ENCODE results near the gene ATRAID. TPM values are rescaled to one million over a fixed set of nuclear protein-coding genes. Genes with fewer than 3 reads are reported as not detected.

The ATRAID gene
- total RNA-seq, 1 donor from 2014 or later: 58.8 TPM

DNA sequence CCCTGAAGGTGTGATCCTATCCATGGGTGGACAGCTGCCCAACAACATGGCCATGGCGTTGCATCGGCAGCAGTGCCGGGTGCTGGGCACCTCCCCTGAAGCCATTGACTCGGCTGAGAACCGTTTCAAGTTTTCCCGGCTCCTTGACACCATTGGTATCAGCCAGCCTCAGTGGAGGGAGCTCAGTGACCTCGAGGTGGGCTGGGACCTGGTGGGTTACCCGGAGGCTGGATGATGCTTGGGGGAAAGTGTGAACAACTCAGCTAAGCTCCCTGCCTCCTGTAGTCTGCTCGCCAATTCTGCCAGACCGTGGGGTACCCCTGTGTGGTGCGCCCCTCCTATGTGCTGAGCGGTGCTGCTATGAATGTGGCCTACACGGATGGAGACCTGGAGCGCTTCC is 21.5 kb downstream of the ATRAID start:
- no peaks in the 10 kb centered on the region for H3K4me1 Mint-ChIP-seq (ENCODE audit: low read depth, unreplicated experiment)
- peaks cover 2% of the 10 kb centered on the region for H3K27me3 Mint-ChIP-seq (ENCODE audit: unreplicated experiment)
- TF ChIP-seq, protein P1, sequence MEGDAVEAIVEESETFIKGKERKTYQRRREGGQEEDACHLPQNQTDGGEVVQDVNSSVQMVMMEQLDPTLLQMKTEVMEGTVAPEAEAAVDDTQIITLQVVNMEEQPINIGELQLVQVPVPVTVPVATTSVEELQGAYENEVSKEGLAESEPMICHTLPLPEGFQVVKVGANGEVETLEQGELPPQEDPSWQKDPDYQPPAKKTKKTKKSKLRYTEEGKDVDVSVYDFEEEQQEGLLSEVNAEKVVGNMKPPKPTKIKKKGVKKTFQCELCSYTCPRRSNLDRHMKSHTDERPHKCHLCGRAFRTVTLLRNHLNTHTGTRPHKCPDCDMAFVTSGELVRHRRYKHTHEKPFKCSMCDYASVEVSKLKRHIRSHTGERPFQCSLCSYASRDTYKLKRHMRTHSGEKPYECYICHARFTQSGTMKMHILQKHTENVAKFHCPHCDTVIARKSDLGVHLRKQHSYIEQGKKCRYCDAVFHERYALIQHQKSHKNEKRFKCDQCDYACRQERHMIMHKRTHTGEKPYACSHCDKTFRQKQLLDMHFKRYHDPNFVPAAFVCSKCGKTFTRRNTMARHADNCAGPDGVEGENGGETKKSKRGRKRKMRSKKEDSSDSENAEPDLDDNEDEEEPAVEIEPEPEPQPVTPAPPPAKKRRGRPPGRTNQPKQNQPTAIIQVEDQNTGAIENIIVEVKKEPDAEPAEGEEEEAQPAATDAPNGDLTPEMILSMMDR (IDR thresholded peaks at IDR 0.05; ENCODE audit: partially characterized antibody, unreplicated experiment): no peak
- H3K27ac Mint-ChIP-seq (ENCODE audit: unreplicated experiment): no peak overlapping the region
- H3K9me3 Mint-ChIP-seq (ENCODE audit: unreplicated experiment): peaks cover 2% of the 10 kb centered on the region
- peaks cover 13% of the 10 kb centered on the region for H3K36me3 Mint-ChIP-seq (ENCODE audit: unreplicated experiment)
- DNase-seq: no peak
- H3K4me3 Mint-ChIP-seq (ENCODE audit: unreplicated experiment): no peak overlapping the region

DNA sequence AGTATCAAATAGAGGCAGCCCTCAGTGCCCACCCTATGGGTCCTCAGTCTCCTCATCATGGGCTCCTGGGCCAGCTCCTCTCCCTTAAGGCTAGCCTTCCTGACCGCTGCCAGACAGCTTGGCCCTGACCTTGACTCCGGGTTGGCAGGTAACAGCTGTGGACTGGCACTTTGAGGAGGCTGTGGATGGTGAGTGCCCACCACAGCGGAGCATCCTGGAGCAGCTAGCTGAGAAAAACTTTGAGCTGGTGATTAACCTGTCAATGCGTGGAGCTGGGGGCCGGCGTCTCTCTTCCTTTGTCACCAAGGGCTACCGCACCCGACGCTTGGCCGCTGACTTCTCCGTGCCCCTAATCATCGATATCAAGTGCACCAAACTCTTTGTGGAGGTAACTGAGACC is 24.3 kb downstream of the ATRAID start:
- Mint-ChIP-seq H3K27ac (ENCODE audit: unreplicated experiment) (no peak overlapping the region), H3K27me3 (ENCODE audit: unreplicated experiment) (peaks cover 2% of the 10 kb centered on the region), H3K9me3 (ENCODE audit: unreplicated experiment) (peaks cover 2% of the 10 kb centered on the region), H3K36me3 (ENCODE audit: unreplicated experiment) (peaks cover 13% of the 10 kb centered on the region), H3K4me1 (ENCODE audit: low read depth, unreplicated experiment) (no peaks in the 10 kb centered on the region), H3K4me3 (ENCODE audit: unreplicated experiment) (no peak overlapping the region)
- TF ChIP-seq, protein P1 (IDR thresholded peaks at IDR 0.05; ENCODE audit: partially characterized antibody, unreplicated experiment): no peak
- DNase-seq: no peak

- no peak for DNase-seq
- TF ChIP-seq, protein P1 (IDR thresholded peaks at IDR 0.05; ENCODE audit: partially characterized antibody, unreplicated experiment): no peak
- Mint-ChIP-seq H3K36me3 (ENCODE audit: unreplicated experiment) (peaks cover 13% of the 10 kb centered on the region), H3K27ac (ENCODE audit: unreplicated experiment) (no peak overlapping the region), H3K4me3 (ENCODE audit: unreplicated experiment) (no peak overlapping the region), H3K27me3 (ENCODE audit: unreplicated experiment) (peaks cover 2% of the 10 kb centered on the region), H3K4me1 (ENCODE audit: low read depth, unreplicated experiment) (no peaks in the 10 kb centered on the region), H3K9me3 (ENCODE audit: unreplicated experiment) (peaks cover 2% of the 10 kb centered on the region)
These were observed 24.8 kb downstream of the ATRAID start for GRCh38 chr2:27236626-27237025.

DNA sequence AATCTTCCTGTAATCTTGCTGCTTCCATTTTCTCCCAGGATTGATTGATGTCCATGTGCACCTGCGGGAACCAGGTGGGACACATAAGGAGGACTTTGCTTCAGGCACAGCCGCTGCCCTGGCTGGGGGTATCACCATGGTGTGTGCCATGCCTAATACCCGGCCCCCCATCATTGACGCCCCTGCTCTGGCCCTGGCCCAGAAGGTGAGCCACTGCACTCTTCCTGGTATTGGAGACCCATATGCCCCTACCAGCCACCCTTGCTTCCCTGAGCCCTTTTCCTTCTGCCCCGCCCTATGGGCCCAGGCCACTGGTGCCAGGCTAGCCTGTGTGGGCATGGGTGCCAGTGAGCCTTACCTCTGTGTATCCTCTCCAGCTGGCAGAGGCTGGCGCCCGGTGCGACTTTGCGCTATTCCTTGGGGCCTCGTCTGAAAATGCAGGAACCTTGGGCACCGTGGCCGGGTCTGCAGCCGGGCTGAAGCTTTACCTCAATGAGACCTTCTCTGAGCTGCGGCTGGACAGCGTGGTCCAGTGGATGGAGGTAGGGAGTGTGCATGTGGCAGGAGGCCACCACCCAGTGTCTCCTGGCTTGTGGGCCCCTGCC is 25.6 kb downstream of the ATRAID start:
- Mint-ChIP-seq H3K9me3 (ENCODE audit: unreplicated experiment) (peaks cover 2% of the 10 kb centered on the region), H3K27ac (ENCODE audit: unreplicated experiment) (no peak overlapping the region), H3K27me3 (ENCODE audit: unreplicated experiment) (peaks cover 2% of the 10 kb centered on the region), H3K36me3 (ENCODE audit: unreplicated experiment) (peaks cover 13% of the 10 kb centered on the region), H3K4me3 (ENCODE audit: unreplicated experiment) (no peak overlapping the region), H3K4me1 (ENCODE audit: low read depth, unreplicated experiment) (no peaks in the 10 kb centered on the region)
- no peak for DNase-seq
- TF ChIP-seq, protein P1 (IDR thresholded peaks at IDR 0.05; ENCODE audit: partially characterized antibody, unreplicated experiment): no peak

DNA sequence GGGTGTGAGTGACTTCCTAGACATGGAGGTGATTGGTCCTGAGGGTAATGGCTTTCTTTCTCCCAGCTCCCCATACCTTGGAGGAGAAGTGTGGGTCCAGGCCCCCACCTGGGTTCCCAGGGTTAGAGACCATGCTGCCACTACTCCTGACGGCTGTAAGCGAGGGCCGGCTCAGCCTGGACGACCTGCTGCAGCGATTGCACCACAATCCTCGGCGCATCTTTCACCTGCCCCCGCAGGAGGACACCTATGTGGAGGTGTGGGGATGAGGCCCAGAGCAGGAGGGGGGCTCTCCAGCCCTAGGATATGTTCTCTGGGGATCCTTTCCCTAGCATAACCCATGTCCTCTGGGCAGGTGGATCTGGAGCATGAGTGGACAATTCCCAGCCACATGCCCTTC is 27.1 kb downstream of the ATRAID start:
- no peak overlapping the region for H3K4me3 Mint-ChIP-seq (ENCODE audit: unreplicated experiment)
- H3K27ac Mint-ChIP-seq (ENCODE audit: unreplicated experiment): no peak overlapping the region
- H3K9me3 Mint-ChIP-seq (ENCODE audit: unreplicated experiment): peaks cover 2% of the 10 kb centered on the region
- no peak for DNase-seq
- TF ChIP-seq, protein P1 (IDR thresholded peaks at IDR 0.05; ENCODE audit: partially characterized antibody, unreplicated experiment): no peak
- peaks cover 9% of the 10 kb centered on the region for H3K36me3 Mint-ChIP-seq (ENCODE audit: unreplicated experiment)
- H3K4me1 Mint-ChIP-seq (ENCODE audit: low read depth, unreplicated experiment): no peaks in the 10 kb centered on the region
- peaks cover 2% of the 10 kb centered on the region for H3K27me3 Mint-ChIP-seq (ENCODE audit: unreplicated experiment)
